A549 (cell line): ENCODE results near the gene KIF13A. TPM values are rescaled to one million over a fixed set of nuclear protein-coding genes. Genes with fewer than 3 reads are reported as not detected.
A peak's percentile ranks its signal among the peaks of the same experiment; 100 is the strongest.

ENCODE experiments used
- ATAC-seq, 2 experiments: fragments of 200-7000 bp in 1 of 2; fragments of >200 bp in 1 of 2; cut with Nextera tagmentation in 1 of 2; cut with Tn5 transposase in 1 of 2; 3 replicates each; pipeline versions ENCODE4 v1.8.0 to v1.9.1; 2018 to 2020; ENCODE audit warnings: mild to moderate bottlenecking in 1 of 2, moderate library complexity in 1 of 2
- CTCF ChIA-PET: fragments of 300-600 bp; sonication (Branson Sonifier 250); formaldehyde crosslinking; extraction: SDS; loops from one replicate; lab custom pipeline; 2021; ENCODE audit warnings: antibody characterized with exemption, inconsistent platforms; lab: Yijun Ruan, JAX
- POLR2A ChIA-PET: fragments of 350-600 bp; formaldehyde crosslinking; extraction: SDS; loops from one replicate; lab custom pipeline; 2021; ENCODE audit warnings: antibody characterized with exemption, inconsistent platforms; lab: Yijun Ruan, JAX
- DNase-seq, 2 experiments: peaks; one replicate each; pipeline versions ENCODE4 v3.0.0 to v3.0.0-alpha.2; 2011 to 2016; ENCODE audit warnings: low read depth in 1 of 2, low spot score in 1 of 2
- FAIRE-seq: peaks from 2 replicates; lab custom pipeline; 2011; peaks lifted over from hg19 to GRCh38; lab: Jason Lieb, UNC
- H3K27ac ChIP-seq, 2 experiments: fragments of >200 bp; sonication (Bioruptor Twin); formaldehyde crosslinking; 3 replicates each; pipeline ENCODE4 v1.5.1; 2016 to 2017
- H3K4me1 ChIP-seq: fragments of >200 bp; sonication (Bioruptor Twin); formaldehyde crosslinking; 3 replicates; pipeline ENCODE4 v1.6.1; 2016
- H3K4me2 ChIP-seq: fragments of >200 bp; sonication (Bioruptor Twin); formaldehyde crosslinking; 3 replicates; pipeline ENCODE4 v1.6.1; 2016
- H3K4me3 ChIP-seq: fragments of >200 bp; sonication (Bioruptor Twin); formaldehyde crosslinking; 3 replicates; pipeline ENCODE4 v1.5.1; 2016
- H3K9me3 ChIP-seq: fragments of >200 bp; sonication (Bioruptor Twin); formaldehyde crosslinking; 3 replicates; pipeline ENCODE4 v1.6.1; 2016
- BCL3 ChIP-seq: fragments of >200 bp; sonication (Bioruptor Twin); formaldehyde crosslinking; IDR thresholded peaks from 3 replicates; pipeline ENCODE4 v1.6.1; 2016
- CBX2 ChIP-seq: fragments of 200-600 bp; sonication (generic); IDR thresholded peaks from 2 replicates; pipeline ENCODE4 v1.6.1; 2016; ENCODE audit warnings: low read depth, mild to moderate bottlenecking, borderline replicate concordance
- CHD4 ChIP-seq: fragments of 200-600 bp; sonication (generic); IDR thresholded peaks from 2 replicates; pipeline ENCODE4 v1.6.1; 2016; ENCODE audit warnings: antibody characterized with exemption, mild to moderate bottlenecking, borderline replicate concordance
- EHMT2 ChIP-seq: fragments of 200-600 bp; sonication (generic); IDR thresholded peaks from 2 replicates; pipeline ENCODE4 v1.6.1; 2016; ENCODE audit warnings: antibody characterized with exemption, low read depth, mild to moderate bottlenecking, moderate library complexity
- ESRRA ChIP-seq: fragments of 150-350 bp; IDR thresholded peaks from 2 replicates; pipeline ENCODE4 v1.6.1; 2014; ENCODE audit warnings: mild to moderate bottlenecking, low read length, borderline replicate concordance
- HES2 ChIP-seq: fragments of >200 bp; sonication (Bioruptor Twin); formaldehyde crosslinking; IDR thresholded peaks from 2 replicates; pipeline ENCODE4 v1.6.1; 2016
- JUN ChIP-seq, 2 experiments: fragments of >200 bp; sonication (Bioruptor Twin); formaldehyde crosslinking; IDR thresholded peaks; 2 replicates in 1 of 2; 3 replicates in 1 of 2; pipeline ENCODE4 v1.6.1; 2016 to 2017
- MAX ChIP-seq: IDR thresholded peaks from 2 replicates; pipeline ENCODE4 v1.6.1; 2012
- MAZ ChIP-seq: fragments of 150-350 bp; IDR thresholded peaks from 2 replicates; pipeline ENCODE4 v1.6.1; 2014; ENCODE audit warnings: antibody characterized with exemption, low read depth, low read length, borderline replicate concordance
- NFE2L2 ChIP-seq: fragments of 150-350 bp; conservative IDR thresholded peaks from 2 replicates; pipeline ENCODE4 v1.6.1; 2014; ENCODE audit warnings: low read length
- NR3C1 ChIP-seq: fragments of >200 bp; sonication (Bioruptor Twin); formaldehyde crosslinking; IDR thresholded peaks from 3 replicates; pipeline ENCODE4 v1.6.1; 2017
- PHF8 ChIP-seq: fragments of 200-600 bp; sonication (generic); IDR thresholded peaks from 2 replicates; pipeline ENCODE4 v1.6.1; 2016; ENCODE audit warnings: low read depth, mild to moderate bottlenecking, antibody characterized with exemption, moderate library complexity, borderline replicate concordance
- RARB ChIP-seq: fragments of 250-450 bp; sonication (Bioruptor Pico); IDR thresholded peaks from 2 replicates; pipeline ENCODE4 v1.8.0; 2021; ENCODE audit warnings: mild to moderate bottlenecking, moderate library complexity
- RNF2 ChIP-seq: fragments of 200-600 bp; sonication (generic); IDR thresholded peaks from 2 replicates; pipeline ENCODE4 v1.6.1; 2016; ENCODE audit warnings: low read depth, mild to moderate bottlenecking, antibody characterized with exemption, moderate library complexity, borderline replicate concordance
- SREBF2 ChIP-seq: fragments of 450-650 bp; IDR thresholded peaks from 2 replicates; pipeline ENCODE4 v1.6.1; 2014; ENCODE audit warnings: mild to moderate bottlenecking, moderate library complexity
- USF2 ChIP-seq: fragments of 450-650 bp; IDR thresholded peaks from 2 replicates; pipeline ENCODE4 v1.6.1; 2014; ENCODE audit warnings: antibody characterized with exemption
- ZNF302 ChIP-seq: fragments of 250-450 bp; sonication (Bioruptor Pico); IDR thresholded peaks from 2 replicates; pipeline ENCODE4 v1.9.0; 2021; ENCODE audit warnings: inconsistent platforms, mild to moderate bottlenecking, moderate library complexity
- whole genome bisulfite sequencing: methylation state at CpG from one replicate; pipeline ENCODE4 v1.1.6; 2017; ENCODE audit errors: missing lambda C conversion rate; 5-methylcytosine and 5-hydroxymethylcytosine counted together
- polyA plus RNA-seq, 4 experiments: library from polyadenylated mRNA; depleted of rRNA in 3 of 4; stranded (reverse); fragments of >200 nt; fragmentation: RNase III in 1 of 4; extraction: RNeasy Plus Mini Kit Qiagen cat#74134 plus additional on column Dnase treatment in 1 of 4; gene quantifications; 2 replicates in 3 of 4; 3 replicates in 1 of 4; pipeline ENCODE4 v1.2.3, GENCODE V29; 2011 to 2017
- TF ChIP-seq, protein P1 (sequence below): fragments of 200-600 bp; sonication (generic); IDR thresholded peaks from 2 replicates; pipeline ENCODE4 v1.6.1; 2016; ENCODE audit warnings: antibody characterized with exemption, mild to moderate bottlenecking, moderate library complexity
- TF ChIP-seq, protein P2 (sequence below): IDR thresholded peaks from 2 replicates; pipeline ENCODE4 v1.6.1; 2012

The KIF13A gene
- polyA plus RNA-seq, 2 of the 4 experiments (the other 2 are of a cell fraction): 30.2 to 39.4 TPM

DNA sequence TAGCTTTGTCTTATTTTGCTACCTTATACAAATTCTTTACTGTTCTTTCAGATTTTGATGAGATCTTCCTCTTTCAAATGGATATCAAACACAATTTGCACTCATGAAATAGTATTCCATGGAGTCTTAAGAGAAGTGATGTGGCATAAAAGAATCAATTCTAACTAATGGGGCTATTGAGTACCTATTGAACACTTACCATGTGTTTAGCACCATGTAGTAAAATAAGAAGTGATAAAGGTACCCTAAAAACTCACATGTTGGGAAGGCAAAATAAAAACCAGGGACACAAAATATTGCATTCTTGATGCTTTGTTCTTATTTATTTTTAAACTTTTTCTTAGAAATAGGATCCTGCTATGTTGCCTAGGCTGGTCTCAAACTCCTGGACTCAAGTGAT lies 56.2 kb downstream of the KIF13A start:
- H3K4me1 ChIP-seq: peaks cover 49% of the 10 kb centered on the region
- ChIA-PET POLR2A (no interaction called here), CTCF (no interaction called here)
- H3K4me2 ChIP-seq: no peak overlapping the region
- DNase-seq: no peak
- no peak overlapping the region for H3K27ac ChIP-seq
- H3K4me3 ChIP-seq: no peak overlapping the region
- TF ChIP-seq JUN (IDR thresholded peaks at IDR 0.05): no peak
- no peak for TF ChIP-seq ZNF302 (CRISPR knock-in tag)
- TF ChIP-seq, protein P1, sequence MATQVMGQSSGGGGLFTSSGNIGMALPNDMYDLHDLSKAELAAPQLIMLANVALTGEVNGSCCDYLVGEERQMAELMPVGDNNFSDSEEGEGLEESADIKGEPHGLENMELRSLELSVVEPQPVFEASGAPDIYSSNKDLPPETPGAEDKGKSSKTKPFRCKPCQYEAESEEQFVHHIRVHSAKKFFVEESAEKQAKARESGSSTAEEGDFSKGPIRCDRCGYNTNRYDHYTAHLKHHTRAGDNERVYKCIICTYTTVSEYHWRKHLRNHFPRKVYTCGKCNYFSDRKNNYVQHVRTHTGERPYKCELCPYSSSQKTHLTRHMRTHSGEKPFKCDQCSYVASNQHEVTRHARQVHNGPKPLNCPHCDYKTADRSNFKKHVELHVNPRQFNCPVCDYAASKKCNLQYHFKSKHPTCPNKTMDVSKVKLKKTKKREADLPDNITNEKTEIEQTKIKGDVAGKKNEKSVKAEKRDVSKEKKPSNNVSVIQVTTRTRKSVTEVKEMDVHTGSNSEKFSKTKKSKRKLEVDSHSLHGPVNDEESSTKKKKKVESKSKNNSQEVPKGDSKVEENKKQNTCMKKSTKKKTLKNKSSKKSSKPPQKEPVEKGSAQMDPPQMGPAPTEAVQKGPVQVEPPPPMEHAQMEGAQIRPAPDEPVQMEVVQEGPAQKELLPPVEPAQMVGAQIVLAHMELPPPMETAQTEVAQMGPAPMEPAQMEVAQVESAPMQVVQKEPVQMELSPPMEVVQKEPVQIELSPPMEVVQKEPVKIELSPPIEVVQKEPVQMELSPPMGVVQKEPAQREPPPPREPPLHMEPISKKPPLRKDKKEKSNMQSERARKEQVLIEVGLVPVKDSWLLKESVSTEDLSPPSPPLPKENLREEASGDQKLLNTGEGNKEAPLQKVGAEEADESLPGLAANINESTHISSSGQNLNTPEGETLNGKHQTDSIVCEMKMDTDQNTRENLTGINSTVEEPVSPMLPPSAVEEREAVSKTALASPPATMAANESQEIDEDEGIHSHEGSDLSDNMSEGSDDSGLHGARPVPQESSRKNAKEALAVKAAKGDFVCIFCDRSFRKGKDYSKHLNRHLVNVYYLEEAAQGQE: no peak
- TF ChIP-seq MAX: no peak
- TF ChIP-seq NR3C1: no peak
- TF ChIP-seq, protein P2, sequence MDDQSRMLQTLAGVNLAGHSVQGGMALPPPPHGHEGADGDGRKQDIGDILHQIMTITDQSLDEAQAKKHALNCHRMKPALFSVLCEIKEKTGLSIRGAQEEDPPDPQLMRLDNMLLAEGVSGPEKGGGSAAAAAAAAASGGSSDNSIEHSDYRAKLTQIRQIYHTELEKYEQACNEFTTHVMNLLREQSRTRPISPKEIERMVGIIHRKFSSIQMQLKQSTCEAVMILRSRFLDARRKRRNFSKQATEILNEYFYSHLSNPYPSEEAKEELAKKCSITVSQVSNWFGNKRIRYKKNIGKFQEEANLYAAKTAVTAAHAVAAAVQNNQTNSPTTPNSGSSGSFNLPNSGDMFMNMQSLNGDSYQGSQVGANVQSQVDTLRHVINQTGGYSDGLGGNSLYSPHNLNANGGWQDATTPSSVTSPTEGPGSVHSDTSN: no peak
- no peak for TF ChIP-seq BCL3
- TF ChIP-seq EHMT2: no peak
- no peak for TF ChIP-seq NFE2L2
- no peak for TF ChIP-seq CBX2
- FAIRE-seq: no peak
- ATAC-seq: no peak
- no peaks in the 10 kb centered on the region for H3K9me3 ChIP-seq

GRCh38 chr6:17930321-17930993 lies 57.0 kb downstream of the KIF13A start:
- DNase-seq: no peak
- Histone ChIP-seq H3K27ac (peak overlapping the region in 1 of 2 experiments; percentile 46; a peak in 2 of 6 replicates), H3K4me1 (peaks cover 41% of the 10 kb centered on the region), H3K4me2 (no peak overlapping the region), H3K9me3 (no peaks in the 10 kb centered on the region), H3K4me3 (no peak overlapping the region)
- WGBS: 88% methylated on average over 5 of the region's 5 CpGs
- TF ChIP-seq RARB (CRISPR knock-in tag) (no peak), USF2 (no peak), MAX (no peak), PHF8 (no peak), RNF2 (no peak), ESRRA (no peak), HES2 (no peak), MAZ (no peak), SREBF2 (no peak), BCL3 (no peak), CHD4 (no peak)
- CTCF ChIA-PET: no interaction called here
- no peak for ATAC-seq
- FAIRE-seq: no peak
- POLR2A ChIA-PET: no interaction called here
